HEK293 (cell line): ENCODE results near the gene CCNL1.
"Not testable (repeated sequence)": the region's sequence is repeated elsewhere in the genome, so short reads cannot be mapped to it uniquely, and the experiment has no call there.

ENCODE experiments used
- CTCF ChIA-PET: fragments of 350-600 bp; formaldehyde crosslinking; extraction: SDS; loops from one replicate; lab custom pipeline; 2021; ENCODE audit warnings: antibody characterized with exemption; lab: Yijun Ruan, JAX
- POLR2A ChIA-PET: fragments of 300-600 bp; formaldehyde crosslinking; extraction: SDS; loops from one replicate; lab custom pipeline; 2020; ENCODE audit warnings: antibody characterized with exemption, inconsistent platforms; lab: Yijun Ruan, JAX
- H3K27ac ChIP-seq: fragments of 200-500 bp; sonication (Bioruptor generic); 2 replicates; pipeline ENCODE4 v1.5.1; 2014; ENCODE audit warnings: low read depth, low read length, control low read depth, inconsistent platforms; ENCODE audit errors: extremely low read depth
- H3K36me3 ChIP-seq, 2 experiments: fragments of 200-500 bp in 1 of 2; sonication (Bioruptor generic) in 1 of 2; 1 replicate in 1 of 2; 2 replicates in 1 of 2; pipeline ENCODE4 v1.5.1; 2014 to 2017; ENCODE audit warnings: inconsistent platforms in 2 of 2, low read length in 2 of 2; ENCODE audit not compliant: control insufficient read depth in 2 of 2, insufficient read depth in 1 of 2
- H3K4me1 ChIP-seq: fragments of 200-500 bp; sonication (Bioruptor generic); 2 replicates; pipeline ENCODE4 v1.5.1; 2014; ENCODE audit warnings: mild to moderate bottlenecking, low read length, inconsistent platforms; ENCODE audit not compliant: control insufficient read depth, insufficient read depth
- H3K4me3 ChIP-seq: 2 replicates; pipeline ENCODE4 v1.5.1; 2011; ENCODE audit warnings: low read depth, mild to moderate bottlenecking, control low read depth, low read length, moderate library complexity
- H3K9me3 ChIP-seq: fragments of 200-500 bp; sonication (Bioruptor generic); 2 replicates; pipeline ENCODE4 v1.5.1; 2014; ENCODE audit warnings: low read depth, low read length, inconsistent platforms; ENCODE audit not compliant: control insufficient read depth, insufficient read depth
- MEIS1 ChIP-seq: sonication (generic); formaldehyde crosslinking; IDR thresholded peaks from 2 replicates; pipeline ENCODE4 v1.8.1; 2022; ENCODE audit warnings: missing genetic modification reagents, mild to moderate bottlenecking, borderline replicate concordance
- PRDM1 ChIP-seq: fragments of 450-650 bp; formaldehyde crosslinking; IDR thresholded peaks from 2 replicates; pipeline ENCODE4; 2016; ENCODE audit warnings: missing biosample characterization, missing genetic modification characterization
- SETDB1 ChIP-seq: IDR thresholded peaks from one replicate; pipeline ENCODE4 v1.6.1; 2017; ENCODE audit warnings: mild to moderate bottlenecking, low read length, moderate library complexity, mixed read lengths; ENCODE audit not compliant: insufficient read length
- ZBTB21 ChIP-seq: fragments of 450-650 bp; formaldehyde crosslinking; IDR thresholded peaks from 2 replicates; pipeline ENCODE4 v1.5.1; 2017; ENCODE audit warnings: missing biosample characterization, missing genetic modification characterization
- ZNF19 ChIP-seq: fragments of 450-650 bp; formaldehyde crosslinking; IDR thresholded peaks from 2 replicates; pipeline ENCODE4; 2016; ENCODE audit warnings: missing biosample characterization, missing genetic modification characterization, low read depth
- ZNF335 ChIP-seq: fragments of 450-650 bp; formaldehyde crosslinking; conservative IDR thresholded peaks from 2 replicates; pipeline ENCODE4 v1.5.1; 2016; ENCODE audit warnings: missing biosample characterization, missing genetic modification characterization
- ZNF473 ChIP-seq: fragments of 450-650 bp; formaldehyde crosslinking; IDR thresholded peaks from 2 replicates; pipeline ENCODE4 v1.5.1; 2017; ENCODE audit warnings: missing biosample characterization, missing genetic modification characterization
- ZNF501 ChIP-seq: fragments of 450-650 bp; formaldehyde crosslinking; IDR thresholded peaks from 2 replicates; pipeline ENCODE4 v1.5.1; 2016; ENCODE audit warnings: missing biosample characterization, missing genetic modification characterization
- ZNF510 ChIP-seq: fragments of 450-650 bp; formaldehyde crosslinking; IDR thresholded peaks from 2 replicates; pipeline ENCODE4 v1.5.1; 2018; ENCODE audit warnings: mild to moderate bottlenecking, missing genetic modification characterization, missing biosample characterization; ENCODE audit not compliant: insufficient replicate concordance
- ZNF785 ChIP-seq: fragments of 450-650 bp; formaldehyde crosslinking; IDR thresholded peaks from 2 replicates; pipeline ENCODE4 v1.5.1; 2016; ENCODE audit warnings: missing biosample characterization, missing genetic modification characterization
- ZNF791 ChIP-seq: fragments of 450-650 bp; formaldehyde crosslinking; IDR thresholded peaks from 2 replicates; pipeline ENCODE4 v1.5.1; 2016; ENCODE audit warnings: missing biosample characterization, missing genetic modification characterization
- ZNF843 ChIP-seq: fragments of 450-650 bp; formaldehyde crosslinking; IDR thresholded peaks from 2 replicates; pipeline ENCODE4 v1.5.1; 2016; ENCODE audit warnings: missing biosample characterization, missing genetic modification characterization
- TF ChIP-seq, protein P1 (sequence below): fragments of 450-650 bp; formaldehyde crosslinking; IDR thresholded peaks from 2 replicates; pipeline ENCODE4 v1.5.1; 2017; ENCODE audit warnings: missing biosample characterization, missing genetic modification characterization
- TF ChIP-seq, protein P2 (sequence below): fragments of 450-650 bp; formaldehyde crosslinking; IDR thresholded peaks from 2 replicates; pipeline ENCODE4 v1.5.1; 2016; ENCODE audit warnings: missing biosample characterization, missing genetic modification characterization
- TF ChIP-seq, protein P3 (sequence below): fragments of 450-650 bp; formaldehyde crosslinking; IDR thresholded peaks from 2 replicates; pipeline ENCODE4 v1.5.1; 2016; ENCODE audit warnings: missing biosample characterization, missing genetic modification characterization
- TF ChIP-seq, protein P4 (sequence below): fragments of 450-650 bp; formaldehyde crosslinking; IDR thresholded peaks from 2 replicates; pipeline ENCODE4; 2016; ENCODE audit warnings: missing biosample characterization, missing genetic modification characterization
- TF ChIP-seq, protein P5 (sequence below): fragments of 450-650 bp; IDR thresholded peaks from 2 replicates; pipeline ENCODE4 v1.5.1; 2018; ENCODE audit warnings: missing biosample characterization, missing genetic modification characterization

The CCNL1 gene

DNA sequence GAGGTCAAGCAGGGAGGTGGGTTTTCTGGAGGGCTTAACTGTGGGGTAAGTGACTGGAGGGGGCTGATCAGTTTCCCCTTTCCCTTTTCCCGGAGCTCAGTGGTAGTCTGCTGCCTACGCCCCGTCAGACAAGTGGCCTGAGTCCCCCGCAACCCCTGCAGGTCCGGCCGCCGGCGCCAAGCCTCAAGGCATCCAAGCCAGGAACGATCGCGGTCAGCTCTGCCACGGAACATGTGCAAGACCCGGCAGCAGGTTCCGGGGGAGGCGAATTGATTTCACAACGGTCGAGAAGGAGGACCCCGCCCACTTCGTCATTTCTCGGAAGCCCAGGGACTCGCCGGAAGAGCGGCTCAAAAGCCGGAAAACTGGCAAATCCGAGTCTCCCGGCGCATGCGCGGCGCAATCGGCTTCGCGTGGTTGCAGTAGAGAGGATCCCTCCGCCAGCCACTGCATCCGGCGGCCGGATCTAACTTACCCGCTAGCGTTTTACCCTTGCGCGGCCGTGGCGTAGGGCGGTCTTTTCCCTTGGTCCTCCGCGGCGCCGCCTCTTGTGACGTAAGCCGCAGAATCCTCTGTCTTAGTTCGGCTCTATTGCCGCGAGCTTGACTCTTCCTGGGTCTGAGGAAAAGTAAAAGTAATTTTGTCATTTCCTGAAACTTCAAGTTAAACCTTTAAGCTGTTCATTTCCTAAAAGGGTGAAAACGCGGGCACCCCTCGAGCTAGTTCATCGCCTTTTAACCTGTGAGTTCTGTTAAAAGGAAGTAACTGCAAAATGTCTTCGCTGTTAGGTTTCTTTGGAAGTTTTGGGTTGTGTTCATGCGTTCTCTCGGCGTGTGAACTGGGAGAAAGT lies 14.9 kb upstream of the CCNL1 start (continued):
- TF ChIP-seq, protein P1, sequence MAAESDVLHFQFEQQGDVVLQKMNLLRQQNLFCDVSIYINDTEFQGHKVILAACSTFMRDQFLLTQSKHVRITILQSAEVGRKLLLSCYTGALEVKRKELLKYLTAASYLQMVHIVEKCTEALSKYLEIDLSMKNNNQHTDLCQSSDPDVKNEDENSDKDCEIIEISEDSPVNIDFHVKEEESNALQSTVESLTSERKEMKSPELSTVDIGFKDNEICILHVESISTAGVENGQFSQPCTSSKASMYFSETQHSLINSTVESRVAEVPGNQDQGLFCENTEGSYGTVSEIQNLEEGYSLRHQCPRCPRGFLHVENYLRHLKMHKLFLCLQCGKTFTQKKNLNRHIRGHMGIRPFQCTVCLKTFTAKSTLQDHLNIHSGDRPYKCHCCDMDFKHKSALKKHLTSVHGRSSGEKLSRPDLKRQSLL: 0 out of 2 replicates have a peak, but pooled peaks have one; percentile 24
- TF ChIP-seq ZNF843 (tag by site-specific recombination) (0 out of 2 replicates have a peak, but pooled peaks have one; percentile 57), SETDB1 (peak; percentile 65), ZNF510 (no peak), ZNF501 (tag by site-specific recombination) (peak; percentile 33; the same call in 1 of the 2 replicates), ZNF791 (no peak), MEIS1 (CRISPR knock-in tag) (no peak), ZNF19 (tag by site-specific recombination) (no peak)
- TF ChIP-seq, protein P2, sequence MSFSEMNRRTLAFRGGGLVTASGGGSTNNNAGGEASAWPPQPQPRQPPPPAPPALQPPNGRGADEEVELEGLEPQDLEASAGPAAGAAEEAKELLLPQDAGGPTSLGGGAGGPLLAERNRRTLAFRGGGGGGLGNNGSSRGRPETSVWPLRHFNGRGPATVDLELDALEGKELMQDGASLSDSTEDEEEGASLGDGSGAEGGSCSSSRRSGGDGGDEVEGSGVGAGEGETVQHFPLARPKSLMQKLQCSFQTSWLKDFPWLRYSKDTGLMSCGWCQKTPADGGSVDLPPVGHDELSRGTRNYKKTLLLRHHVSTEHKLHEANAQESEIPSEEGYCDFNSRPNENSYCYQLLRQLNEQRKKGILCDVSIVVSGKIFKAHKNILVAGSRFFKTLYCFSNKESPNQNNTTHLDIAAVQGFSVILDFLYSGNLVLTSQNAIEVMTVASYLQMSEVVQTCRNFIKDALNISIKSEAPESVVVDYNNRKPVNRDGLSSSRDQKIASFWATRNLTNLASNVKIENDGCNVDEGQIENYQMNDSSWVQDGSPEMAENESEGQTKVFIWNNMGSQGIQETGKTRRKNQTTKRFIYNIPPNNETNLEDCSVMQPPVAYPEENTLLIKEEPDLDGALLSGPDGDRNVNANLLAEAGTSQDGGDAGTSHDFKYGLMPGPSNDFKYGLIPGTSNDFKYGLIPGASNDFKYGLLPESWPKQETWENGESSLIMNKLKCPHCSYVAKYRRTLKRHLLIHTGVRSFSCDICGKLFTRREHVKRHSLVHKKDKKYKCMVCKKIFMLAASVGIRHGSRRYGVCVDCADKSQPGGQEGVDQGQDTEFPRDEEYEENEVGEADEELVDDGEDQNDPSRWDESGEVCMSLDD: no peak
- TF ChIP-seq, protein P3, sequence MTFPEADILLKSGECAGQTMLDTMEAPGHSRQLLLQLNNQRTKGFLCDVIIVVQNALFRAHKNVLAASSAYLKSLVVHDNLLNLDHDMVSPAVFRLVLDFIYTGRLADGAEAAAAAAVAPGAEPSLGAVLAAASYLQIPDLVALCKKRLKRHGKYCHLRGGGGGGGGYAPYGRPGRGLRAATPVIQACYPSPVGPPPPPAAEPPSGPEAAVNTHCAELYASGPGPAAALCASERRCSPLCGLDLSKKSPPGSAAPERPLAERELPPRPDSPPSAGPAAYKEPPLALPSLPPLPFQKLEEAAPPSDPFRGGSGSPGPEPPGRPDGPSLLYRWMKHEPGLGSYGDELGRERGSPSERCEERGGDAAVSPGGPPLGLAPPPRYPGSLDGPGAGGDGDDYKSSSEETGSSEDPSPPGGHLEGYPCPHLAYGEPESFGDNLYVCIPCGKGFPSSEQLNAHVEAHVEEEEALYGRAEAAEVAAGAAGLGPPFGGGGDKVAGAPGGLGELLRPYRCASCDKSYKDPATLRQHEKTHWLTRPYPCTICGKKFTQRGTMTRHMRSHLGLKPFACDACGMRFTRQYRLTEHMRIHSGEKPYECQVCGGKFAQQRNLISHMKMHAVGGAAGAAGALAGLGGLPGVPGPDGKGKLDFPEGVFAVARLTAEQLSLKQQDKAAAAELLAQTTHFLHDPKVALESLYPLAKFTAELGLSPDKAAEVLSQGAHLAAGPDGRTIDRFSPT (tag by site-specific recombination): peak; percentile 78
- TF ChIP-seq, protein P4, sequence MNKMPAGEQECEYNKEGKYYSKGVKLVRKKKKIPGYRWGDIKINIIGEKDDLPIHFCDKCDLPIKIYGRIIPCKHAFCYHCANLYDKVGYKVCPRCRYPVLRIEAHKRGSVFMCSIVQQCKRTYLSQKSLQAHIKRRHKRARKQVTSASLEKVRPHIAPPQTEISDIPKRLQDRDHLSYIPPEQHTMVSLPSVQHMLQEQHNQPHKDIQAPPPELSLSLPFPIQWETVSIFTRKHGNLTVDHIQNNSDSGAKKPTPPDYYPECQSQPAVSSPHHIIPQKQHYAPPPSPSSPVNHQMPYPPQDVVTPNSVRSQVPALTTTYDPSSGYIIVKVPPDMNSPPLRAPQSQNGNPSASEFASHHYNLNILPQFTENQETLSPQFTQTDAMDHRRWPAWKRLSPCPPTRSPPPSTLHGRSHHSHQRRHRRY (tag by site-specific recombination): no peak

DNA sequence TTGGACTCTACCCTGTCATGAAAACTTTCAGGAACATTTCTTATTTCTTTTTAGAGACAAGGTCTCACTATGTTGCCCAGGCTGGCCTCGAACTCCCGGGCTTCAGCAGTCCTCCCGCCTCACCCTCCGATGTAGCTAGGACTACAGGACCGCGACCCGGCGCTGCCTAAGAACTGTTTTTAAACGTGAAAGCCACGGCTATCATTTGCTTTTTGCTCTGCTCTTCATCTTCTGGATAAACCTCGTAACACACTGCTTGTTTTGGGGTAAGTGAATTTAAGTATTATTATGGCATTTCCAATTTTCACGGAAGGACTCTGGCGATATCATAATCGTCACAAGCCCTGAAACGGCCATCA lies 14.3 kb upstream of the CCNL1 start:
- ChIA-PET POLR2A (interaction anchor here (1.0 to 4.9 kb wide), 2 partner anchors 12 to 325 kb away, joined by 3 to 159 read pairs; partner anchors contain the start of gene CCNL1), CTCF (interaction anchor here (1.9 to 3.1 kb wide), 2 partner anchors 11 to 27 kb away, joined by 5 to 15 read pairs; no protein-coding TSS in a partner anchor)
- Histone ChIP-seq H3K4me1 (no peaks in the 10 kb centered on the region), H3K27ac (peak overlapping the region; percentile 68), H3K36me3 (no peaks in the 10 kb centered on the region), H3K4me3 (peak overlapping the region; percentile 55), H3K9me3 (no peaks in the 10 kb centered on the region)
- TF ChIP-seq, protein P5, sequence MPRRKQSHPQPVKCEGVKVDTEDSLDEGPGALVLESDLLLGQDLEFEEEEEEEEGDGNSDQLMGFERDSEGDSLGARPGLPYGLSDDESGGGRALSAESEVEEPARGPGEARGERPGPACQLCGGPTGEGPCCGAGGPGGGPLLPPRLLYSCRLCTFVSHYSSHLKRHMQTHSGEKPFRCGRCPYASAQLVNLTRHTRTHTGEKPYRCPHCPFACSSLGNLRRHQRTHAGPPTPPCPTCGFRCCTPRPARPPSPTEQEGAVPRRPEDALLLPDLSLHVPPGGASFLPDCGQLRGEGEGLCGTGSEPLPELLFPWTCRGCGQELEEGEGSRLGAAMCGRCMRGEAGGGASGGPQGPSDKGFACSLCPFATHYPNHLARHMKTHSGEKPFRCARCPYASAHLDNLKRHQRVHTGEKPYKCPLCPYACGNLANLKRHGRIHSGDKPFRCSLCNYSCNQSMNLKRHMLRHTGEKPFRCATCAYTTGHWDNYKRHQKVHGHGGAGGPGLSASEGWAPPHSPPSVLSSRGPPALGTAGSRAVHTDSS (tag by site-specific recombination): 0 out of 2 replicates have a peak, but pooled peaks have one; percentile 14
- TF ChIP-seq ZNF335 (peak; percentile 81; the same call in 1 of the 2 replicates), ZNF785 (tag by site-specific recombination) (no peak), ZBTB21 (tag by site-specific recombination) (no peak), PRDM1 (tag by site-specific recombination) (0 out of 2 replicates have a peak, but pooled peaks have one; percentile 8), ZNF473 (tag by site-specific recombination) (no peak)

DNA sequence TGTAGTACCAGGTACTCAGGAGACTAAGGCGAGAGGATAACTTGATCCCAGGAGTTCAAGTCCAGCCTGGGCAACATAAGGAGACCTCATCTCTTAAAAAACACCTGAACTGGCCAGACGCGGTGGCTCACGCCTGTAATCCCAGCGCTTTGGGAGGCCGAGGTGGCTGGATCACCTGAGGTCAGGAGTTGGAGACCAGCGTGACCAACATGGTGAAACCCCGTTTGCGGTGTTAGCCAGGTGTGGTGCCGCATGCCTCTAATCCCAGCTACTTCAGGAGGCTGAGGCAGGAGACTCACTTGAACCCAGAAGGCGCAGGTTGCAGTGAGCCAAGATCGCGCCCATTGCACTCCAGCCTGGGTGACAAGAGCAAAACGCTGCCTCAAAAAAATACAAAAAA lies 13.4 kb upstream of the CCNL1 start:
- H3K36me3 ChIP-seq, H3K4me3 ChIP-seq, H3K4me1 ChIP-seq, H3K27ac ChIP-seq, H3K9me3 ChIP-seq: not testable (repeated sequence)
- ChIA-PET CTCF (interaction anchor here (0.7 kb wide), 1 partner anchor 399 kb away, joined by 3 read pairs; no protein-coding TSS in a partner anchor), POLR2A (interaction anchor here (4.9 kb wide), 1 partner anchor 11 kb away, joined by 159 read pairs; the partner anchor contains the start of gene CCNL1)
